Endothelial cell of umbilical vein (primary cell): ENCODE results near the gene RPL11. TPM values are rescaled to one million over a fixed set of nuclear protein-coding genes. Genes with fewer than 3 reads are reported as not detected.
"Not testable (repeated sequence)": the region's sequence is repeated elsewhere in the genome, so short reads cannot be mapped to it uniquely, and the experiment has no call there.

ENCODE experiments used
- BruUV-seq: library from RNA; stranded (reverse); fragments of 400-500 nt; replicated peaks from 2 replicates; lab custom pipeline; 2021; lab: Mats Ljungman, UMichigan
- CTCF ChIA-PET: fragments of 300-600, 350-600 bp; sonication (Branson Sonifier 250); formaldehyde crosslinking; loops from one replicate; lab custom pipeline; 2021; ENCODE audit warnings: antibody characterized with exemption, inconsistent platforms; lab: Charles Lee
- POLR2A ChIA-PET: fragments of 300-600, 350-600 bp; sonication (Branson Sonifier 250); formaldehyde crosslinking; loops from one replicate; lab custom pipeline; 2021; ENCODE audit warnings: antibody characterized with exemption, inconsistent platforms; lab: Charles Lee
- DNase-seq: peaks from one replicate; pipeline ENCODE4 v3.0.0-alpha.2; 2011; ENCODE audit warnings: low read depth, low spot score
- FAIRE-seq: peaks from 2 replicates; lab custom pipeline; 2011; peaks lifted over from hg19 to GRCh38; lab: Jason Lieb, UNC
- H2AFZ ChIP-seq: 2 replicates; pipeline ENCODE4 v1.6.0; 2012; ENCODE audit warnings: low read depth, low read length, control low read depth, inconsistent platforms
- H3K27ac ChIP-seq: 2 replicates; pipeline ENCODE4 v1.5.1; 2011; ENCODE audit warnings: low read depth, mild to moderate bottlenecking, control low read depth, low read length, moderate library complexity; ENCODE audit not compliant: insufficient read depth
- H3K27me3 ChIP-seq, 2 experiments: 2 replicates each; pipeline versions ENCODE4 v1.6.0 to v1.6.1; 2011; ENCODE audit warnings: low read length in 2 of 2, mixed read lengths in 1 of 2; ENCODE audit not compliant: control insufficient read depth in 2 of 2, insufficient read depth in 2 of 2
- H3K36me3 ChIP-seq, 2 experiments: 2 replicates in 1 of 2; 3 replicates in 1 of 2; pipeline ENCODE4 v1.5.1; 2011; ENCODE audit warnings: low read length in 2 of 2, mild to moderate bottlenecking in 1 of 2, moderate library complexity in 1 of 2; ENCODE audit not compliant: control insufficient read depth in 2 of 2, insufficient read depth in 2 of 2; ENCODE audit errors: extremely low read depth in 1 of 2
- H3K4me1 ChIP-seq: 3 replicates; pipeline ENCODE4 v1.5.1; 2011; ENCODE audit warnings: mild to moderate bottlenecking, low read length; ENCODE audit not compliant: control insufficient read depth, insufficient read depth; ENCODE audit errors: extremely low read depth
- H3K4me2 ChIP-seq: 2 replicates; pipeline ENCODE4 v1.6.1; 2011; ENCODE audit warnings: low read length, control low read depth, mixed read lengths; ENCODE audit not compliant: insufficient read depth
- H3K4me3 ChIP-seq, 3 experiments: fragments of 200-600 bp in 1 of 3; sonication (generic), shearing (Covaris generic) in 1 of 3; replicated peaks in 1 of 3; 2 replicates each; pipeline ENCODE4 v1.5.1; 2011 to 2016; ENCODE audit warnings: control low read depth in 3 of 3, low read length in 3 of 3, mild to moderate bottlenecking in 2 of 3, inconsistent platforms in 1 of 3, low read depth in 1 of 3, moderate library complexity in 1 of 3; ENCODE audit not compliant: insufficient read depth in 1 of 3
- H3K79me2 ChIP-seq: 2 replicates; pipeline ENCODE4 v1.6.0; 2012; ENCODE audit warnings: low read length, inconsistent platforms; ENCODE audit not compliant: control insufficient read depth, insufficient read depth
- H3K9ac ChIP-seq: replicated peaks from 2 replicates; pipeline ENCODE3; 2011; ENCODE audit warnings: low read length, control low read depth; ENCODE audit not compliant: insufficient read depth; ENCODE audit errors: extremely low read depth
- H3K9me1 ChIP-seq: replicated peaks from 3 replicates; pipeline ENCODE4 v1.6.0; 2011; ENCODE audit warnings: mild to moderate bottlenecking, low read length; ENCODE audit not compliant: control insufficient read depth, insufficient read depth; ENCODE audit errors: extremely low read depth
- H3K9me3 ChIP-seq: replicated peaks from 2 replicates; pipeline ENCODE4 v1.5.1; 2012; ENCODE audit warnings: low read length, inconsistent platforms; ENCODE audit not compliant: control insufficient read depth, insufficient read depth
- H4K20me1 ChIP-seq: replicated peaks from 2 replicates; pipeline ENCODE3; 2011; ENCODE audit warnings: mild to moderate bottlenecking, low read length; ENCODE audit not compliant: control insufficient read depth, insufficient read depth; ENCODE audit errors: extremely low read depth
- EZH2 ChIP-seq: IDR thresholded peaks from 2 replicates; pipeline ENCODE4 v1.6.1; 2012; ENCODE audit warnings: borderline replicate concordance, low read depth, mild to moderate bottlenecking, moderate library complexity, low read length, inconsistent platforms; ENCODE audit not compliant: severe bottlenecking
- FOS ChIP-seq: IDR thresholded peaks from 2 replicates; pipeline ENCODE4 v1.6.1; 2011; ENCODE audit warnings: mild to moderate bottlenecking, low read length, moderate library complexity, borderline replicate concordance; ENCODE audit not compliant: insufficient read depth
- POLR2A ChIP-seq: IDR thresholded peaks from 2 replicates; pipeline ENCODE4 v1.6.1; 2012; ENCODE audit warnings: low read depth, mild to moderate bottlenecking, control low read depth, low read length
- dilution Hi-C: fragments of 300-500 bp; cut with MboI; formaldehyde crosslinking; loops from one replicate; pipeline ENCODE4 v1.15.0; 2019; ENCODE audit warnings: low sequenced_read_pairs; ENCODE audit not compliant: extremely low pct_ligation_motif_present
- intact Hi-C: fragments of 100-400 bp; cut with micrococcal nuclease; formaldehyde crosslinking; loops from one replicate; pipeline ENCODE4 v1.10.0; 2022
- polyA plus RNA-seq, 4 experiments: library from polyadenylated mRNA; depleted of rRNA in 3 of 4; stranded (reverse) in 3 of 4; unstranded in 1 of 4; fragments of >200 nt; gene quantifications; 2 replicates each; pipeline versions ENCODE4 v1.2.1 to v1.2.3, GENCODE V29; 2011 to 2012; ENCODE audit warnings: missing spikeins in 1 of 4
- total RNA-seq: library from RNA; stranded (reverse); gene quantifications from 2 replicates; pipeline ENCODE4 v1.2.3, GENCODE V29; 2021

Gene RPL11
- total and polyA plus RNA-seq, 2 donors (not counting 3 experiments of a cell fraction or from before 2014, with no cell fraction given) = 861 to 1,084 TPM

DNA sequence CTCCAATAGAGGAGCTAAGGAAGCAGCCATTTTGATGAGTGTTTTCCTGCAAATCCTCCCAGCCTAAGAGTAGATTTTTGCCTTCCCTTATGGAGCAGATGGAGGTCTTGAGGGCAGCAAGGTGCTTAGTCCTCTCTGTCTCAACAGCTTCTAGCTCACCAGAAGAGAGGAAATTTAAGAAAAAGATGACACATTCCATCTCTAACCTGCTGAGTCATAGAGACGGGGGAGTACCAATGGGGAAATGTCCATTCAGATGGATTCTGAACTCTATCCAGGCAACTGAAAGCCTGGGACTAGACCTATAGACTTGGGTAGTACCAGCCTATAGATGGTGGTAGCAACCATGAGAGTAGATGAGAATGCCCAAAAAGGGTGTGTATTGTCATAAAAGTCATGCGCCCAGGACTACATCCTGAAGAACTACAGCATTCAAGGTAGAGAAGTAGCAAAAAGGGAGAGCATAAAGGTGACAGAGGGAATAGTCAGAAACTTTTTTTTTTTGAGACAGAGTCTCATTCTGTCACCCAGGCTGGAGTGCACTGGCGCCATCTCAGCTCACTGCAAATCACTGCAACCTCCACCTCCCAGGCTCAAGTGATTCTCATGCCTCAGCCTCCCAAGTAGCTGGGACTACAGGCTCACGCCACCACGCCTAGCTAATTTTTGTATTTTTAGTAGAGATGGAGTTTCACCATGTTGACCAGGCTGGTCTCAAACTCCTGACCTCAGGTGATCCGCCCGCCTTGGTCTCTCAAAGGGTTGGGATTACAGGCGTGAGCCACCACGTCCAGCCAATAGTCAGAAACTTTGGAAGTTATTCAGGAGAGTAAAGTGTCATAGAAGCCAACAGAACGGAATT, 41.0 kb downstream of the RPL11 start:
- no peaks in the 10 kb centered on the region for H3K9me1 ChIP-seq
- intact Hi-C loops (no loop called here), dilution Hi-C loops (no loop called here)
- no peak for DNase-seq
- CTCF ChIA-PET = interaction anchor here (0.9 kb wide), 1 partner anchor 14 kb away, joined by 3 read pairs; no protein-coding TSS in a partner anchor
- H3K27ac ChIP-seq = no peak overlapping the region
- H3K9ac ChIP-seq = no peak overlapping the region
- no peak overlapping the region for H3K4me2 ChIP-seq
- BruUV-seq = no TSS peak
- H3K4me1 ChIP-seq = no peaks in the 10 kb centered on the region
- no peaks in the 10 kb centered on the region for H4K20me1 ChIP-seq
- H3K9me3 ChIP-seq = no peaks in the 10 kb centered on the region
- no peak overlapping the region for H3K4me3 ChIP-seq
- H2AFZ ChIP-seq = no peak overlapping the region
- FAIRE-seq = no peak
- H3K36me3 ChIP-seq = no peaks in the 10 kb centered on the region
- TF ChIP-seq POLR2A (no peak), FOS (peak; percentile 29), EZH2 (no peak)
- no peaks in the 10 kb centered on the region for H3K27me3 ChIP-seq
- POLR2A ChIA-PET = interaction anchor here (0.6 kb wide), 1 partner anchor 9 kb away, joined by 7 read pairs; no protein-coding TSS in a partner anchor
- peaks cover 18% of the 10 kb centered on the region for H3K79me2 ChIP-seq

DNA sequence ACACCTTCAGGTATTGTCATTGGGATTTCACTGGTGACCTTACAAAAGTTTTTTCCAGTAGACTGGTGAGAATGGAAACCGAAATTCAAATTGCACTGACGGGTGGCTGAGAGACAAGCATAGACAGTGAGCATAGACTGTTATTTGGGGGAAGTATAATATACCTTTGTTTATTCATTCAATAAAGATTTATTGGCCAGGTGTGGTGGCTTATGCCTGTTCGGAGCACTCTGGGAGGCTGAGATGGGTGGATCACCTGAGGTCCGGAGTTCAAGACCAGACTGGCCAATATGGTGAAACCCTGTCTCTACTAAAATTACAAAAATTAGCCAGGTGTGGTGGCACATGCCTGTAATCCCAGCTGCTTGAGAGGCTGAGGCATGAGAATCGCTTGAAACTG, 41.7 kb downstream of the RPL11 start:
- H3K9ac ChIP-seq, H3K4me3 ChIP-seq, H3K27me3 ChIP-seq, H3K4me2 ChIP-seq, dilution Hi-C loops, H3K9me3 ChIP-seq, POLR2A ChIA-PET, DNase-seq, BruUV-seq, CTCF ChIA-PET, H4K20me1 ChIP-seq, H3K27ac ChIP-seq, FAIRE-seq, H3K4me1 ChIP-seq, H3K36me3 ChIP-seq, H3K9me1 ChIP-seq, intact Hi-C loops, H2AFZ ChIP-seq: not testable (repeated sequence)
- peaks cover 18% of the 10 kb centered on the region for H3K79me2 ChIP-seq
